ENCODE results near the gene STIP1. TPM values are rescaled to one million over a fixed set of nuclear protein-coding genes. Genes with fewer than 3 reads are reported as not detected.

STIP1 gene
- total and polyA plus RNA-seq, 2 of the 4 experiments (the other 2 are of a cell fraction), result 201 to 489 TPM

GRCh38 chr11:64176751-64177150 lies 9.2 kb upstream of the STIP1 start:
- Histone ChIP-seq H3K56ac (ENCODE audit: extremely low read depth, insufficient read depth, low read length) (no peak overlapping the region), H4K20me1 (ENCODE audit: insufficient read depth, low read length) (no peaks in the 10 kb centered on the region; the same call in 1 of the 2 replicates), H3K36me3 (ENCODE audit: control insufficient read depth, insufficient read depth, low read length) (no peaks in the 10 kb centered on the region), H3K4me1 (ENCODE audit: control insufficient read depth, insufficient read depth, low read length) (peaks cover 6% of the 10 kb centered on the region; the same call in 1 of the 2 replicates), H3K27me3 (ENCODE audit: control insufficient read depth, insufficient read depth, low read length) (no peaks in the 10 kb centered on the region), H3K4me3 (ENCODE audit: insufficient read depth, low read depth, low read length) (no peak overlapping the region), H2BK20ac (ENCODE audit: low read depth, low read length) (no peak overlapping the region), H3K14ac (replicated peaks; ENCODE audit: low read depth, low read length) (no peak overlapping the region), H3K18ac (ENCODE audit: low read depth, low read length) (no peak overlapping the region), H3K79me1 (ENCODE audit: low read depth in 1 of 2, low read length in 2 of 2) (peaks cover 4 to 21% of the 10 kb centered on the region in 2 experiments; a peak in 2 of 4 replicates), H2AK5ac (ENCODE audit: low read depth, low read length) (no peak overlapping the region), H2BK5ac (ENCODE audit: low read depth, low read length, poor library complexity, severe bottlenecking) (no peak overlapping the region), H4K8ac (ENCODE audit: low read depth in 2 of 2, low read length in 2 of 2) (no peak overlapping the region), H3K9me1 (ENCODE audit: insufficient read depth, low read length) (0 out of 2 replicates have a peak, but pooled peaks cover 8% of the 10 kb centered on the region), H3K9ac (ENCODE audit: low read depth, low read length) (no peak overlapping the region), H2AFZ (replicated peaks; ENCODE audit: low read length, poor library complexity) (no peak overlapping the region), H4K5ac (ENCODE audit: low read depth, low read length) (no peak overlapping the region), H2BK15ac (ENCODE audit: low read depth, low read length) (no peak overlapping the region), H3K23ac (ENCODE audit: low read depth, low read length) (no peak overlapping the region), H2AK9ac (replicated peaks; ENCODE audit: low read depth, low read length, poor library complexity) (no peak overlapping the region), H3K9me3 (ENCODE audit: control insufficient read depth, insufficient read depth, low read length) (peaks cover 5% of the 10 kb centered on the region), H4K91ac (ENCODE audit: insufficient read depth, low read depth, low read length) (no peak overlapping the region), H3K27ac (ENCODE audit: insufficient read depth, low read length) (no peak overlapping the region), H3K4me2 (ENCODE audit: low read depth, low read length) (no peak overlapping the region), H3K4ac (ENCODE audit: low read depth, low read length) (no peak overlapping the region), H2BK120ac (ENCODE audit: low read depth, low read length) (no peak overlapping the region)
- WGBS, 2 experiments (ENCODE audit: extremely low coverage in 2 of 2, insufficient read length in 1 of 2), result 84% methylated on average over 3 of the region's 8 CpGs; no CpG with 5 or more reads in 1 of the 2 experiments
- ChIA-PET CTCF (no interaction called here), POLR2A (ENCODE audit: unreplicated experiment) (no interaction called here)
- no peak for TF ChIP-seq MAZ (IDR thresholded peaks at IDR 0.05; ENCODE audit: borderline replicate concordance, low read depth, low read length)
- TF ChIP-seq, protein P1, sequence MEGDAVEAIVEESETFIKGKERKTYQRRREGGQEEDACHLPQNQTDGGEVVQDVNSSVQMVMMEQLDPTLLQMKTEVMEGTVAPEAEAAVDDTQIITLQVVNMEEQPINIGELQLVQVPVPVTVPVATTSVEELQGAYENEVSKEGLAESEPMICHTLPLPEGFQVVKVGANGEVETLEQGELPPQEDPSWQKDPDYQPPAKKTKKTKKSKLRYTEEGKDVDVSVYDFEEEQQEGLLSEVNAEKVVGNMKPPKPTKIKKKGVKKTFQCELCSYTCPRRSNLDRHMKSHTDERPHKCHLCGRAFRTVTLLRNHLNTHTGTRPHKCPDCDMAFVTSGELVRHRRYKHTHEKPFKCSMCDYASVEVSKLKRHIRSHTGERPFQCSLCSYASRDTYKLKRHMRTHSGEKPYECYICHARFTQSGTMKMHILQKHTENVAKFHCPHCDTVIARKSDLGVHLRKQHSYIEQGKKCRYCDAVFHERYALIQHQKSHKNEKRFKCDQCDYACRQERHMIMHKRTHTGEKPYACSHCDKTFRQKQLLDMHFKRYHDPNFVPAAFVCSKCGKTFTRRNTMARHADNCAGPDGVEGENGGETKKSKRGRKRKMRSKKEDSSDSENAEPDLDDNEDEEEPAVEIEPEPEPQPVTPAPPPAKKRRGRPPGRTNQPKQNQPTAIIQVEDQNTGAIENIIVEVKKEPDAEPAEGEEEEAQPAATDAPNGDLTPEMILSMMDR (conservative IDR thresholded peaks at IDR 0.05; ENCODE audit: low read depth, low read length), result no peak
- intact Hi-C loops (cut with micrococcal nuclease) (no loop called here), dilution Hi-C loops (cut with HindIII; ENCODE audit: low sequenced_read_pairs, unreplicated experiment) (no loop called here), in situ Hi-C loops (cut with MboI; ENCODE audit: low sequenced_read_pairs) (no loop called here)
- no peak for ATAC-seq (ENCODE audit: low read depth)
- DNase-seq, result no peak
- no TSS peak for BruUV-seq (replicated peaks)
